GM12878 (cell line): Measurements from ENCODE around the gene PCCA. TPM values are rescaled to one million over a fixed set of nuclear protein-coding genes. Genes with fewer than 3 reads are reported as not detected.

Experiments
- ATAC-seq: fragments of 200-7000 bp; cut with Tn5 transposase; 3 replicates; pipeline ENCODE4 v1.9.1; 2020; ENCODE audit warnings: mild to moderate bottlenecking, moderate library complexity
- BruUV-seq: library from RNA; stranded (reverse); fragments of 400-500 nt; replicated peaks from 2 replicates; lab custom pipeline; 2021; lab: Mats Ljungman, UMichigan
- CTCF ChIA-PET: fragments of 300-600 bp; sonication (Branson Sonifier 250); formaldehyde crosslinking; extraction: SDS; loops from one replicate; lab custom pipeline; 2021; ENCODE audit warnings: inconsistent platforms; lab: Yijun Ruan, JAX
- POLR2A ChIA-PET: fragments of 350-600 bp; formaldehyde crosslinking; extraction: SDS; loops from one replicate; lab custom pipeline; 2021; ENCODE audit warnings: inconsistent platforms; lab: Charles Lee
- RAD21 ChIA-PET: fragments of 300-600 bp; sonication (Branson Sonifier 250); formaldehyde crosslinking; loops from one replicate; lab custom pipeline; 2023; ENCODE audit warnings: antibody characterized with exemption; ENCODE audit not compliant: unreplicated experiment; lab: Charles Lee
- SMC1A ChIA-PET: fragments of 300-600 bp; sonication (Branson Sonifier 250); formaldehyde crosslinking; loops from one replicate; lab custom pipeline; 2023; ENCODE audit not compliant: unreplicated experiment, uncharacterized antibody; lab: Charles Lee
- DNase-seq: peaks from one replicate; pipeline ENCODE4 v3.0.0-alpha.2; 2011; ENCODE audit warnings: low read depth, low spot score
- FAIRE-seq: peaks from 3 replicates; lab custom pipeline; 2011; peaks lifted over from hg19 to GRCh38; lab: Jason Lieb, UNC
- H2AFZ ChIP-seq: 2 replicates; pipeline ENCODE4 v1.6.0; 2011; ENCODE audit warnings: low read depth, low read length, control low read depth; ENCODE audit not compliant: control insufficient read depth
- H3K27ac ChIP-seq: 2 replicates; pipeline ENCODE4 v1.5.1; 2011; ENCODE audit warnings: control low read depth; ENCODE audit not compliant: control insufficient read depth, insufficient read depth
- H3K27me3 ChIP-seq, 2 experiments: replicated peaks in 1 of 2; 2 replicates each; pipeline versions ENCODE4 v1.6.0 to v1.6.1; 2011; ENCODE audit warnings: low read length in 1 of 2; ENCODE audit not compliant: control insufficient read depth in 2 of 2, insufficient read depth in 2 of 2
- H3K36me3 ChIP-seq, 2 experiments: 2 replicates each; pipeline ENCODE4 v1.5.1; 2011; ENCODE audit warnings: low read length in 1 of 2; ENCODE audit not compliant: control insufficient read depth in 2 of 2, insufficient read depth in 2 of 2
- H3K4me1 ChIP-seq: 2 replicates; pipeline ENCODE4 v1.6.1; 2011; ENCODE audit warnings: mild to moderate bottlenecking, low read length, moderate library complexity, mixed read lengths; ENCODE audit not compliant: control insufficient read depth, insufficient read depth
- H3K4me2 ChIP-seq: 2 replicates; pipeline ENCODE4 v1.6.0; 2011; ENCODE audit warnings: control low read depth; ENCODE audit not compliant: control insufficient read depth, insufficient read depth
- H3K4me3 ChIP-seq: fragments of 200-600 bp; sonication (generic); 2 replicates; pipeline ENCODE4 v1.5.1; 2016
- H3K79me2 ChIP-seq: 2 replicates; pipeline ENCODE4 v1.6.0; 2011; ENCODE audit warnings: low read length; ENCODE audit not compliant: control insufficient read depth, insufficient read depth
- H3K9ac ChIP-seq: 2 replicates; pipeline ENCODE4 v1.8.0; 2011; ENCODE audit warnings: low read length, control low read depth, mixed read lengths; ENCODE audit not compliant: control insufficient read depth, insufficient read depth
- H3K9me3 ChIP-seq: replicated peaks from 3 replicates; pipeline ENCODE4 v1.5.1; 2011; ENCODE audit warnings: mild to moderate bottlenecking, low read length; ENCODE audit not compliant: control insufficient read depth, insufficient read depth
- H4K20me1 ChIP-seq: 2 replicates; pipeline ENCODE4 v1.6.0; 2011; ENCODE audit not compliant: control insufficient read depth, insufficient read depth
- CBX5 ChIP-seq: sonication (generic); IDR thresholded peaks from 2 replicates; pipeline ENCODE4 v1.6.1; 2016; ENCODE audit warnings: low read depth, moderate library complexity, mild to moderate bottlenecking, inconsistent platforms
- FOS ChIP-seq: IDR thresholded peaks from 3 replicates; pipeline ENCODE4 v1.6.1; 2011; ENCODE audit warnings: borderline replicate concordance; ENCODE audit not compliant: insufficient read length; ENCODE audit errors: extremely low read depth
- IRF4 ChIP-seq: IDR thresholded peaks from 2 replicates; pipeline ENCODE4 v1.6.1; 2011; ENCODE audit warnings: low read depth, low read length
- TCF12 ChIP-seq: IDR thresholded peaks from 2 replicates; pipeline ENCODE4 v1.6.1; 2011; ENCODE audit warnings: low read depth, mild to moderate bottlenecking, low read length
- WGBS: methylation state at CpG from one replicate; pipeline ENCODE4 v1.1.6; 2016; ENCODE audit warnings: low lambda C conversion rate; ENCODE audit not compliant: insufficient replicate concordance, insufficient coverage; ENCODE audit errors: missing lambda C conversion rate; 5-methylcytosine and 5-hydroxymethylcytosine counted together
- in situ Hi-C: fragments of 300-500 bp; cut with MboI; formaldehyde crosslinking; loops from 9 replicates; pipeline ENCODE4 v1.14.3; 2018; ENCODE audit warnings: mixed read lengths
- intact Hi-C: fragments of 100-400 bp; cut with micrococcal nuclease; formaldehyde crosslinking; loops from one replicate; pipeline ENCODE4 v1.14.2; 2022; ENCODE audit not compliant: unreplicated experiment
- polyA plus RNA-seq, 11 experiments: library from polyadenylated mRNA; depleted of rRNA in 4 of 11; unstranded in 6 of 11; stranded (reverse) in 5 of 11; fragments of >200 nt; fragmentation: Nextera tagmentation in 4 of 11; fragmentation: Illumina TruSeq in 1 of 11; extraction: Ambion mirVana in 4 of 11; extraction: Trizol in 1 of 11; gene quantifications; 1 replicate in 1 of 11; 2 replicates in 10 of 11; pipeline versions ENCODE4 v1.2.1 to v1.2.3, GENCODE V29; 2011 to 2016; ENCODE audit warnings: inconsistent platforms in 2 of 11, missing spikeins in 2 of 11, low read depth in 1 of 11
- total RNA-seq, 4 experiments: library from RNA; depleted of rRNA in 3 of 4; stranded (reverse); fragments of >200 nt in 3 of 4; fragmentation: Illumina TruSeq in 1 of 4; extraction: Trizol in 1 of 4; gene quantifications; 2 replicates each; pipeline versions ENCODE4 v1.2.1 to v1.2.3, GENCODE V29; 2013 to 2021

Gene PCCA
- total and polyA plus RNA-seq, 10 of the 15 experiments (the other 5 are each of a cell fraction or from before 2014, with no cell fraction given), result 5.9 to 18.2 (median 12.4) TPM

GRCh38 chr13:100403675-100404074 lies 314.8 kb downstream of the PCCA start:
- Histone ChIP-seq H3K27me3 (no peaks in the 10 kb centered on the region), H3K9ac (no peak overlapping the region), H3K4me1 (no peaks in the 10 kb centered on the region), H3K27ac (no peak overlapping the region), H3K4me2 (no peak overlapping the region), H3K36me3 (no peaks in the 10 kb centered on the region), H3K4me3 (no peak overlapping the region), H2AFZ (no peak overlapping the region), H3K9me3 (peaks cover 8% of the 10 kb centered on the region), H3K79me2 (no peaks in the 10 kb centered on the region), H4K20me1 (no peaks in the 10 kb centered on the region)
- ChIA-PET SMC1A (no interaction called here), CTCF (no interaction called here), POLR2A (no interaction called here), RAD21 (no interaction called here)
- WGBS, result 81% methylated on average over 6 of the region's 6 CpGs
- FAIRE-seq (no peak), ATAC-seq (no peak), DNase-seq (no peak)
- intact Hi-C loops, result no loop called here
- in situ Hi-C loops, result no loop called here
- BruUV-seq, result no TSS peak
- TF ChIP-seq TCF12 (no peak), FOS (no peak)

- Histone ChIP-seq H3K79me2 (no peaks in the 10 kb centered on the region), H3K36me3 (no peaks in the 10 kb centered on the region), H3K9ac (no peak overlapping the region), H3K27me3 (no peaks in the 10 kb centered on the region), H2AFZ (no peak overlapping the region), H3K4me3 (no peak overlapping the region), H3K9me3 (peaks cover 11% of the 10 kb centered on the region), H3K27ac (no peak overlapping the region), H4K20me1 (no peaks in the 10 kb centered on the region), H3K4me2 (no peak overlapping the region), H3K4me1 (no peaks in the 10 kb centered on the region)
- DNase-seq, result no peak
- TF ChIP-seq CBX5 (peak; percentile 91; the same call in 1 of the 2 replicates), IRF4 (no peak)
- 95% methylated on average over 5 of the region's 5 CpGs for WGBS
- ATAC-seq, result no peak
- no TSS peak for BruUV-seq
- in situ Hi-C loops (no loop called here), intact Hi-C loops (no loop called here)
- FAIRE-seq, result no peak
- RAD21 ChIA-PET, result no interaction called here
- POLR2A ChIA-PET, result no interaction called here
- CTCF ChIA-PET, result no interaction called here
- SMC1A ChIA-PET, result no interaction called here
Measured at GRCh38 chr13:100409132-100409531, 320.2 kb downstream of the PCCA start.
